Measurements from ENCODE around the gene AKT3. TPM values are rescaled to one million over a fixed set of nuclear protein-coding genes. Genes with fewer than 3 reads are reported as not detected.

AKT3 gene
- total RNA-seq, 6 donors from 2014 or later: 23.0 to 51.2 (median 46.8) TPM

- H3K9me3 ChIP-seq: no peaks in the 10 kb centered on the region
- H3K27me3 ChIP-seq: no peaks in the 10 kb centered on the region
- WGBS, 2 donors: 76 to 87% methylated on average over 4 of the region's 4 CpGs
- peaks cover 0 to 11% (median 3%) of the 10 kb centered on the region in 4 donors for H3K4me1 ChIP-seq
- no peaks in the 10 kb centered on the region for H3K36me3 ChIP-seq
- H3K4me3 ChIP-seq: no peak overlapping the region
- H3K27ac ChIP-seq: no peak overlapping the region
- ATAC-seq (ENCODE audit: low FRiP score in 2 of 2) (no peak), DNase-seq (no peak)
- TF ChIP-seq POLR2A (IDR thresholded peaks at IDR 0.05) (no peak), EP300 (IDR thresholded peaks at IDR 0.05) (no peak), CTCF (IDR thresholded peaks at IDR 0.05) (no peak)
Measured at GRCh38 chr1:243710467-243710866, 139.6 kb downstream of the AKT3 start.

- TF ChIP-seq CTCF (IDR thresholded peaks at IDR 0.05) (peak in 1 of 6 experiments; percentile 10), POLR2A (IDR thresholded peaks at IDR 0.05) (no peak)
- ATAC-seq (ENCODE audit: low FRiP score in 2 of 2): no peak
- Histone ChIP-seq H3K9me3 (no peaks in the 10 kb centered on the region), H3K4me1 (peaks cover 0 to 10% (median 0%) of the 10 kb centered on the region in 4 donors), H3K27me3 (no peaks in the 10 kb centered on the region), H3K4me3 (no peak overlapping the region), H3K27ac (no peak overlapping the region), H3K36me3 (no peaks in the 10 kb centered on the region)
- WGBS, 2 donors: 85 to 87% methylated on average over 3 of the region's 3 CpGs
- no peak for DNase-seq
Measured at GRCh38 chr1:243708210-243708609, 141.8 kb downstream of the AKT3 start.

GRCh38 chr1:243706563-243706962, 143.5 kb downstream of the AKT3 start:
- no peak overlapping the region for H3K4me3 ChIP-seq
- TF ChIP-seq EP300 (IDR thresholded peaks at IDR 0.05) (no peak), POLR2AphosphoS5 (IDR thresholded peaks at IDR 0.05) (no peak), POLR2A (IDR thresholded peaks at IDR 0.05) (no peak), CTCF (IDR thresholded peaks at IDR 0.05) (no peak)
- no peaks in the 10 kb centered on the region for H3K4me1 ChIP-seq
- no peak for ATAC-seq (ENCODE audit: low FRiP score in 2 of 2)
- DNase-seq: no peak
- no peaks in the 10 kb centered on the region for H3K36me3 ChIP-seq
- H3K27ac ChIP-seq: no peak overlapping the region
- H3K9me3 ChIP-seq: no peaks in the 10 kb centered on the region
- WGBS, 2 donors: 90 to 92% methylated on average over 2 of the region's 2 CpGs
- no peaks in the 10 kb centered on the region for H3K27me3 ChIP-seq

- H3K4me3 ChIP-seq: no peak overlapping the region
- TF ChIP-seq CTCF (IDR thresholded peaks at IDR 0.05): no peak
- H3K36me3 ChIP-seq: no peaks in the 10 kb centered on the region
- H3K9me3 ChIP-seq: no peaks in the 10 kb centered on the region
- no peaks in the 10 kb centered on the region for H3K4me1 ChIP-seq
- H3K27ac ChIP-seq: no peak overlapping the region
- ATAC-seq (ENCODE audit: low FRiP score in 2 of 2): no peak
- WGBS, 2 donors: 77 to 83% methylated on average over 4 of the region's 4 CpGs
- DNase-seq: no peak
- H3K27me3 ChIP-seq: no peaks in the 10 kb centered on the region
Measured at GRCh38 chr1:243705585-243705984, 144.5 kb downstream of the AKT3 start.

- Histone ChIP-seq H3K4me1 (no peaks in the 10 kb centered on the region), H3K36me3 (no peaks in the 10 kb centered on the region), H3K27me3 (no peaks in the 10 kb centered on the region), H3K4me3 (no peak overlapping the region), H3K9me3 (no peaks in the 10 kb centered on the region), H3K27ac (no peak overlapping the region)
- WGBS, 2 donors: 91 to 97% methylated on average over 3 of the region's 3 CpGs
- no peak for ATAC-seq (ENCODE audit: low FRiP score in 2 of 2)
- DNase-seq: no peak
- TF ChIP-seq EP300 (IDR thresholded peaks at IDR 0.05) (no peak), POLR2A (IDR thresholded peaks at IDR 0.05) (no peak), CTCF (IDR thresholded peaks at IDR 0.05) (no peak), POLR2AphosphoS5 (IDR thresholded peaks at IDR 0.05) (no peak)
Measured at GRCh38 chr1:243701872-243702271, 148.2 kb downstream of the AKT3 start.

Measured in upper lobe of left lung (tissue), 6 donors.